NCI-H2107 (cell line): Measurements from ENCODE around the gene CKMT2.
"Not testable (repeated sequence)": the region's sequence is repeated elsewhere in the genome, so short reads cannot be mapped to it uniquely, and the experiment has no call there.

Source experiments
- DNase-seq: peaks from one replicate; lab custom pipeline; 2025; lab: John Stamatoyannopoulos, UW

Gene CKMT2

GRCh38 chr5:81251922-81252321 lies 18.8 kb downstream of the CKMT2 start:
- DNase-seq, result no peak

DNA sequence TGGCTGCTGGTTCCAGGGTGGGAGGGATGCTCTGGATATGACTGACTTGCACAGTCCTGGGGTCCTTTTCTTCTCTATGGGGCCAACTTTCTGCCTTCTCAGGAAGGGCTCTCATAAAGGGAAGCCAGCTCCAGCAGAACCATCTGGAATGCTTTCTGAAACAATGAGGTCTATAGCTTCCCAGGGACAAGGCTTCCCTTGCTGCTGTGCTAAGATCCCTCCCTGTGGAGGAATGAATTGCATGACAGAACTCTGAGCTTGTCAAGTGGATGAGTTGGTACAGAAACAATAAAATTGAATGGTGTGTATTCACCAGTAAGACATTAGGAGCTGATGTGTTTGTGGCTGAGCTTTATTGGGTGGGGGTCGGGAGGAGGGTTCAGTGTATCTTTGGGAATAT lies 19.8 kb downstream of the CKMT2 start:
- no peak for DNase-seq

GRCh38 chr5:81253875-81254274 lies 20.8 kb downstream of the CKMT2 start:
- DNase-seq, result no peak

- no peak for DNase-seq
These were observed 21.9 kb downstream of the CKMT2 start for GRCh38 chr5:81254886-81255559.

DNA sequence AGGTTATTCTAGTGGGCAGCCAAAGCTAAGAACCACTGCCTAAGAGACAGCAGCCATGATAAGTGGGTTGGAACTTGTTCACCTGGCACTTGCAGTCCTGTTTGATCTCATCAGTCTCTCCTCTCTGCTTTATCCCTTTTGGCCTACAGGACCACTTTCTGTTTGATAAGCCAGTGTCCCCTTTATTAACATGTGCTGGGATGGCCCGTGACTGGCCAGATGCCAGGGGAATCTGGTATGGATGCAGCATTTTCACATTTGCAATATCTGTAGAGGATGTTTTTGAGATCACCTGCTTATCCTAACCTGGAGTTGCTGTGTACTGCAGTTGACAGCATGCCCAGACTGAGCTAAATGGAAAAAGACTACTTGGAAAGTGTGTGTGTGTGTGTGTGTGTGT lies 23.6 kb downstream of the CKMT2 start:
- no peak for DNase-seq

GRCh38 chr5:81262796-81263195 lies 29.7 kb downstream of the CKMT2 start:
- DNase-seq, result not testable (repeated sequence)

GRCh38 chr5:81265101-81265500 lies 32.0 kb downstream of the CKMT2 start:
- DNase-seq, result no peak

- DNase-seq, result no peak
These were observed 35.5 kb downstream of the CKMT2 start for GRCh38 chr5:81268521-81269196.

- DNase-seq, result no peak
These were observed 36.8 kb downstream of the CKMT2 start for GRCh38 chr5:81269751-81270393.

- DNase-seq, result not testable (repeated sequence)
These were observed 37.4 kb downstream of the CKMT2 start for GRCh38 chr5:81270394-81271027.

GRCh38 chr5:81283976-81284375 lies 50.9 kb downstream of the CKMT2 start:
- no peak for DNase-seq

DNA sequence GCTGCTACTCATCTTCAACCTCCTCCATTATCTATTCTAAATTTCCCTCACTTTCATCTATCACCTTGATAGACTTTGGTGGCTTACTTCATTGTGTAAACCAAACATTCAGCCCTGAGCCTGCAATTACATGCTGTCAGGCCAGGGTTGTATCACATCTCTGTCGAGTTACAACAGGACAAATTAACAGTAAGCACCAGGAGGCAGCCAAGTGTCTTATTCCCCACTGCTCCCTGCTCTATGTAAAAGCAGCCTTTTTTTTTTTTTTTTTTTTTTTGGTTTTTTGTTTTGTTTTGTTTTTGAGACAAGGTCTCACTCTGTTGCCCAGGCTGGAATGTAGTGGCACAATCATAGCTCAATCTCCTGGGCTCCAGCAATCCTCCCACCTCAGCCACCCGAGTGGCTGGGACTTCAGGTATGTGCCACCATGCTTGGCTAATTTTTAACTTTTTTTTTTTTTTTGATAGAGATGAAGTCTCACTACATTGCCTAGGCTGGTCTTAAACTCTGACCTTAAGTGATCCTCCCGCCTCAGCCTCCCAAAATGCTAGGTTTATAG lies 53.0 kb downstream of the CKMT2 start:
- DNase-seq, result no peak

GRCh38 chr5:81288021-81288433 lies 54.9 kb downstream of the CKMT2 start:
- no peak for DNase-seq

DNA sequence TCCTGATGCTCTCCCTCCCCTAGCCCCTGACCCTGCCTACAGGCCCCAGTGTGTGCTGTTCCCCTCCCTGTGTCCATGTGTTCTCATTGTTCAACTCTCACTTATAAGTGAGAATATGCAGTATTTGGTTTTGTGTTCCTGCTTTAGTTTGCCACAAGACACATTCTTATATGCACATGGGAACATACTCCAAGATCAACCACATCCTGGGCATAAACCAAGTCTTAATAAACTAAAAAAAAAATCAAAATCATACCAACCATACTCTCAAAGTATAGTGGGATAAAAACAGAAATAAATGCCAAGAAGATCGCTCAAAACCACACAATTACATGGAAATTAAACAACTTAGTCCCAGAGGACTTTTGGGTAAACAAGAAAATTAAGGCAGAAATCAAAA lies 57.0 kb downstream of the CKMT2 start:
- no peak for DNase-seq

DNA sequence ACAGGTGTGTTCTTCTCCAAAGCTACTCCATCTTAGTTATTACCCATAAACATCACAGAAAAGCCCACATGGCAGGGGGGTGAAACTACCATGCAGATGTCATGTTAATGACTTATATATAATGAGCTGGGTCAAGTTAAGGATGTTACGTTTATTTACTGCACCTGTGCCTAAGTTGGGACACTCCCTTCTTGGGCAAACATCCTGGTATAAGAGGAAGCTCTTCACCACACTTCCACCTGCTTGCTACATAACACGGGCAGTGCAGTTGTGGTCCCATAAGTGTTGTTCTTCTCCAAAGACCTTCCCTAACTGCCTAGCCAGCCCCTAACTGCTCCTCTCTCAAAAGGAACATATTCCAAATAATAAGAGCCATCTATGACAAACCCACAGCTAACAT lies 59.0 kb downstream of the CKMT2 start:
- no peak for DNase-seq

- not testable (repeated sequence) for DNase-seq
These were observed 60.9 kb downstream of the CKMT2 start for GRCh38 chr5:81294021-81294420.

DNA sequence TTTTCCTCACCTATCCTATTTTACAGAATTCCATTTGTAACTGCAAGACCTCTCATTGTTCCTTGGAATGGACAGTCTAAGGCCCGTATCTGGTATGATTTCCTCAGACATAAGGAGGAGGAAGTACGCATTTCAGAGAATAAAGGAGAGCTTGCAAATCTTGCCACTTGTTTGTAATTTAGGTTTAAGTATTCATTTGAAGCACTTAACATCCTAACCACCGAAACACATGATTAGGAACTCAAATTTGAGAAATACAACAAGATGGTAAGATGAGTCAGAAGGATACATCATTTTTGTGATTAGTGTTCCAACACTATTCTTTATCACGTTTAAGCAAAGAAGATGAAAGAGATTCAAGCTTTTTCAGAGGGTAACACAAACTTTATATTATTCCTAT lies 64.4 kb downstream of the CKMT2 start:
- no peak for DNase-seq

- DNase-seq, result no peak
These were observed 67.8 kb downstream of the CKMT2 start for GRCh38 chr5:81300921-81301270.

GRCh38 chr5:81301271-81302015 lies 68.3 kb downstream of the CKMT2 start, which contains the start of gene ZCCHC9:
Gene ZCCHC9 (plus strand): TSS chr5:81301587. CDS start chr5:81304758, 3,171 bp downstream.
- peak; percentile 78 for DNase-seq

DNA sequence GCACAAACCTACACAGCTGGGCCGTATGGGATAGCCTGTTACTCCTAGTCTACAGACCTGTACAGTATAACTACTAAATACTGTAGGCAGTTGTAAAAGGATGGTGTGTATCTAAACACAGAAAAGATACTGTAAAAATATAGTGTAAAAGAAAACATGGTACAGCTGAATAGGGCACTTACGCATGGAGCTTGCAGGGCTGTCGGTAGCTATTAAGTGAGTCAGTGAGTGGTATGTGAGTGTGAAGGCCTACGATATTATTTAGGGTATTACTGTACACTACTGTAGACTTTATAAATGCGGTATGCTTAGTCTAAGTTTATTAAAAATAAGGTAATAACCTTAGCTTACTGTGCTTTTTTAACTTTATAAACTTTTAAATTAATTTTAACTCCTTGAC lies 69.5 kb downstream of the CKMT2 start:
- no peak for DNase-seq

DNA sequence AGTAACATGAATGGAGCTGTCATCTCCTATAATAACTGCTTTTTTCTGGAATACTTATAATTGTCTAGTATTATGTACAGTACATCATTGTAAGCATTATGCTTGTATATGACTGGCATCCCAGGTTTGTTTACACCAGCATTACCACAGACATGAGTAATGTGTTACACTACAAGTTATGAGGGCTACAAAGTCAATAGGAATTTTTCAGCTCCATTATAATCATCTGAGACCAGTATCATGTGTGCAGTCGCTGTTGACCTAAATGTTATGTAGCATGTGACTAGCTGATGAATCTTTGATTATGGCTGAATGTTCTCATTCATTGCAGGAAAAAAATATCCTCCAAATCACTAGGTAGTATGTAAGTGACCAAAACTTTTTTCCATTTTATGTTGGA lies 70.4 kb downstream of the CKMT2 start:
- DNase-seq, result no peak

DNA sequence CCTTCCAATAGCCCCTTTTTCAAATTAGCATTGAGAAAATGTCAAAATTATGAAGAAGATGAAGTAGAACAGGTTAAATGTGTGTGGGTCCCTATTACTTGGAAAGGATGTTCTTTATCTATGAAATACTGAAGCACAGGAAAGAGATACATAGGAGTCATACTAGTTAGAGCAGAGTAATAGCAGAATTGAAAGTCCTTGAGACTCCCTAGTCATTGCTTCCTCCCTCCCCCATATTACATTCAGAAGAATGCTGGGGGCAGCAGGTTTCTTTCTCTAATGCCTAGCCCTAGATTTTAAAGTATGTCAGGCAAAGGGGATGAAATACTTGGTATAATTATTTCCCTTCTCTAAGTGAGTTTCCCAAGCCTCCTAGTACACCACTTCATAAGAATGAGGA lies 72.7 kb downstream of the CKMT2 start:
- DNase-seq, result no peak
